HepG2 (cell line): Measurements from ENCODE around the gene RPL36. TPM values are rescaled to one million over a fixed set of nuclear protein-coding genes. Genes with fewer than 3 reads are reported as not detected.

Experiments
- ATAC-seq: fragments of 200-7000 bp; cut with Tn5 transposase; 3 replicates; pipeline ENCODE4 v1.9.1; 2020; ENCODE audit warnings: mild to moderate bottlenecking, moderate library complexity
- BruUV-seq: library from RNA; stranded (reverse); fragments of 400-500 nt; replicated peaks from 2 replicates; lab custom pipeline; 2021; lab: Mats Ljungman, UMichigan
- CTCF ChIA-PET: fragments of 300-600 bp; formaldehyde crosslinking; extraction: SDS; loops from one replicate; lab custom pipeline; 2021; ENCODE audit warnings: low total read pairs, inconsistent platforms, low intra/inter-chr PET ratio; lab: Yijun Ruan, JAX
- POLR2A ChIA-PET: fragments of 350-600 bp; sonication (Branson Sonifier 250); formaldehyde crosslinking; loops from one replicate; lab custom pipeline; 2020; ENCODE audit warnings: antibody characterized with exemption, inconsistent platforms; lab: Yijun Ruan, JAX
- DNase-seq: peaks from one replicate; pipeline ENCODE4 v3.0.0-alpha.2; 2015; ENCODE audit warnings: low spot score
- FAIRE-seq: peaks from 3 replicates; lab custom pipeline; 2011; peaks lifted over from hg19 to GRCh38; lab: Jason Lieb, UNC
- H2AFZ ChIP-seq: one replicate; pipeline ENCODE4 v1.6.1; 2011; ENCODE audit warnings: low read length, inconsistent platforms
- H3K27ac ChIP-seq: fragments of 300-600 bp; 3 replicates; pipeline ENCODE4 v1.8.0; 2011; ENCODE audit warnings: mixed run types, mild to moderate bottlenecking, mixed read lengths, low read length, inconsistent platforms; ENCODE audit not compliant: insufficient read depth; ENCODE audit errors: extremely low read length
- H3K27me3 ChIP-seq, 2 experiments: fragments of 200-600 bp in 1 of 2; 2 replicates in 1 of 2; 3 replicates in 1 of 2; pipeline versions ENCODE4 v1.6.0 to v1.8.0; 2011; ENCODE audit warnings: low read length in 2 of 2, mild to moderate bottlenecking in 2 of 2, moderate library complexity in 2 of 2, inconsistent platforms in 1 of 2; ENCODE audit not compliant: insufficient read depth in 2 of 2, control insufficient read depth in 1 of 2
- H3K36me3 ChIP-seq, 2 experiments: fragments of 200-600 bp in 1 of 2; replicated peaks in 1 of 2; 2 replicates in 1 of 2; 3 replicates in 1 of 2; pipeline versions ENCODE4 v1.5.1 to v1.8.0; 2011; ENCODE audit warnings: low read length in 2 of 2, inconsistent platforms in 1 of 2; ENCODE audit not compliant: insufficient read depth in 2 of 2, control insufficient read depth in 1 of 2
- H3K4me1 ChIP-seq: 2 replicates; pipeline ENCODE4 v1.5.1; 2012; ENCODE audit warnings: low read length, inconsistent platforms; ENCODE audit not compliant: insufficient read depth
- H3K4me2 ChIP-seq: 2 replicates; pipeline ENCODE4 v1.6.0; 2011; ENCODE audit warnings: low read depth, low read length, inconsistent platforms
- H3K4me3 ChIP-seq, 3 experiments: fragments of 200-600 bp in 1 of 3; sonication (generic), shearing (Covaris generic) in 1 of 3; replicated peaks in 1 of 3; 2 replicates each; pipeline ENCODE4 v1.5.1; 2011 to 2016; ENCODE audit warnings: low read length in 3 of 3, inconsistent platforms in 2 of 3, low read depth in 2 of 3, mild to moderate bottlenecking in 2 of 3, control low read depth in 1 of 3, mixed read lengths in 1 of 3; ENCODE audit not compliant: insufficient read depth in 1 of 3
- H3K79me2 ChIP-seq: one replicate; pipeline ENCODE4 v1.6.1; 2011; ENCODE audit warnings: low read length, inconsistent platforms; ENCODE audit not compliant: insufficient read depth
- H3K9ac ChIP-seq: 2 replicates; pipeline ENCODE4 v1.6.0; 2011; ENCODE audit warnings: mild to moderate bottlenecking, low read depth, low read length, inconsistent platforms; ENCODE audit not compliant: insufficient read depth
- H3K9me3 ChIP-seq: 2 replicates; pipeline ENCODE4 v1.5.1; 2012; ENCODE audit warnings: mild to moderate bottlenecking, low read length
- H4K20me1 ChIP-seq: 2 replicates; pipeline ENCODE4 v1.6.0; 2011; ENCODE audit warnings: inconsistent platforms, mild to moderate bottlenecking, low read length, moderate library complexity; ENCODE audit not compliant: insufficient read depth
- ZBTB20 ChIP-seq: sonication (generic); formaldehyde crosslinking; IDR thresholded peaks from 2 replicates; pipeline ENCODE4 v1.8.1; 2023; ENCODE audit warnings: missing genetic modification reagents, low read depth, mild to moderate bottlenecking, borderline replicate concordance
- ZNF619 ChIP-seq: sonication (generic); formaldehyde crosslinking; IDR thresholded peaks from 2 replicates; pipeline ENCODE4 v1.4.0; 2020; ENCODE audit warnings: mild to moderate bottlenecking, missing genetic modification reagents
- ZNF768 ChIP-seq: sonication (generic); formaldehyde crosslinking; IDR thresholded peaks from 2 replicates; pipeline ENCODE4 v1.4.0; 2020; ENCODE audit warnings: missing genetic modification reagents
- ZNF878 ChIP-seq: sonication (generic); formaldehyde crosslinking; IDR thresholded peaks from 2 replicates; pipeline ENCODE4 v1.8.1; 2023; ENCODE audit warnings: mild to moderate bottlenecking, missing genetic modification reagents, moderate library complexity
- WGBS: methylation state at CpG from one replicate; pipeline ENCODE4 v1.1.6; 2017; ENCODE audit warnings: low lambda C conversion rate; 5-methylcytosine and 5-hydroxymethylcytosine counted together
- in situ Hi-C: cut with HindIII; loops from 2 replicates; pipeline ENCODE4 v1.10.0; 2017; ENCODE audit warnings: low pct_unique_long_range_greater_than_20kb; ENCODE audit not compliant: extremely low pct_ligation_motif_present
- intact Hi-C: fragments of 100-400 bp; cut with micrococcal nuclease; formaldehyde crosslinking; loops from one replicate; pipeline ENCODE4 v1.10.0; 2022; ENCODE audit not compliant: unreplicated experiment
- polyA plus RNA-seq, 8 experiments: library from polyadenylated mRNA; depleted of rRNA in 3 of 8; stranded (reverse) in 7 of 8; unstranded in 1 of 8; fragments of >200 nt; fragmentation: Illumina TruSeq in 4 of 8; extraction: Trizol in 4 of 8; gene quantifications; 2 replicates each; pipeline versions ENCODE4 v1.2.1 to v1.2.3, GENCODE V29; 2011 to 2016; ENCODE audit warnings: low read depth in 4 of 8, missing spikeins in 1 of 8, mixed read lengths in 1 of 8; ENCODE audit not compliant: insufficient read depth in 1 of 8
- total RNA-seq, 5 experiments: library from RNA; depleted of rRNA; stranded (reverse); fragments of >200 nt; fragmentation: Illumina TruSeq; extraction: Trizol; gene quantifications; 2 replicates each; pipeline ENCODE4 v1.2.3, GENCODE V29; 2016; ENCODE audit warnings: low read depth in 1 of 5
- TF ChIP-seq, protein P1 (sequence below): sonication (generic); formaldehyde crosslinking; IDR thresholded peaks from 2 replicates; pipeline ENCODE4 v1.4.0; 2020; ENCODE audit warnings: missing genetic modification reagents
- TF ChIP-seq, protein P2 (sequence below): sonication (generic); formaldehyde crosslinking; IDR thresholded peaks from 2 replicates; pipeline ENCODE4 v1.8.1; 2022; ENCODE audit warnings: low read depth, mild to moderate bottlenecking, missing genetic modification reagents

RPL36 gene
- total and polyA plus RNA-seq, 2 of the 13 experiments (the other 11 are each of a cell fraction or from before 2014, with no cell fraction given), result 706 to 740 TPM

DNA sequence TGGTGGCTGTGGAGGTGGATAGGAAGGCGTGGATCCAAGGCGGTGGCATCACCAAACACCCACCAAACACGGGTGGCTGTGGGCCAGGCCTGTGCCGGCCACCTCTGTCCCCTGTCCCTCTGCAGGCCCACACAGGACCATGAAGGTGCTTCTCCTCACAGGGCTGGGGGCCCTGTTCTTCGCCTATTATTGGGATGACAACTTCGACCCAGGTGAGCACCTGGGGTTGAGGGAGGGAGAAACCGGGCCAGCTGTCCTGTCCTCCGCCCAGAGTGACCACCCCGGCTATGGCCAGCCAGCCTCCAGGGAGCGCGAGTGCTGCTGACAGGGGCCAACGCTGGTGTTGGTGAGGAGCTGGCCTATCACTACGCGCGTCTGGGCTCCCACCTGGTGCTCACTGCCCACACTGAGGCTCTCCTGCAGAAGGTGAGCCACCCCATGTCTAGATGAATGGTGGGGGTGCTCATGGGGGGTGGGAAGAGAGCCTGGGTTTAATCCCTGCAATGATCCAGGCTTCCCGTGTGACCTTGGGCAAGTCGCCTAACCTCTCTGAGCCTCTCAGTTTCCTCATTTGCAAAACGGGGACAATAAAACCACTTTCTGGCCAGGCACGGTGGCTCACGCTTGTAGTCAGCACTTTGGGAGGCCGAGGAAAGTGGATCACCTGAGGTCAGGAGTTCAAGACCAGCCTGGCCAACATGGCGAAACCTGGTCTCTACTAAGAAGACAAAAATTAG lies 5.2 kb upstream of the RPL36 start:
- Histone ChIP-seq H3K4me3 (no peak overlapping the region), H3K27me3 (no peaks in the 10 kb centered on the region; a peak in 1 of 5 replicates), H4K20me1 (no peaks in the 10 kb centered on the region), H3K4me1 (peaks cover 30% of the 10 kb centered on the region), H3K9ac (no peak overlapping the region), H3K4me2 (no peak overlapping the region), H3K9me3 (no peaks in the 10 kb centered on the region), H3K27ac (no peak overlapping the region), H3K36me3 (no peaks in the 10 kb centered on the region), H2AFZ (no peak overlapping the region), H3K79me2 (peaks cover 3% of the 10 kb centered on the region)
- intact Hi-C loops, result loop anchor here (5.0 kb wide), 1 partner anchor 138 kb away; no protein-coding TSS in a partner anchor
- DNase-seq, result no peak
- BruUV-seq, result no TSS peak
- CTCF ChIA-PET, result no interaction called here
- POLR2A ChIA-PET, result no interaction called here
- in situ Hi-C loops, result no loop called here
- TF ChIP-seq, protein P1, sequence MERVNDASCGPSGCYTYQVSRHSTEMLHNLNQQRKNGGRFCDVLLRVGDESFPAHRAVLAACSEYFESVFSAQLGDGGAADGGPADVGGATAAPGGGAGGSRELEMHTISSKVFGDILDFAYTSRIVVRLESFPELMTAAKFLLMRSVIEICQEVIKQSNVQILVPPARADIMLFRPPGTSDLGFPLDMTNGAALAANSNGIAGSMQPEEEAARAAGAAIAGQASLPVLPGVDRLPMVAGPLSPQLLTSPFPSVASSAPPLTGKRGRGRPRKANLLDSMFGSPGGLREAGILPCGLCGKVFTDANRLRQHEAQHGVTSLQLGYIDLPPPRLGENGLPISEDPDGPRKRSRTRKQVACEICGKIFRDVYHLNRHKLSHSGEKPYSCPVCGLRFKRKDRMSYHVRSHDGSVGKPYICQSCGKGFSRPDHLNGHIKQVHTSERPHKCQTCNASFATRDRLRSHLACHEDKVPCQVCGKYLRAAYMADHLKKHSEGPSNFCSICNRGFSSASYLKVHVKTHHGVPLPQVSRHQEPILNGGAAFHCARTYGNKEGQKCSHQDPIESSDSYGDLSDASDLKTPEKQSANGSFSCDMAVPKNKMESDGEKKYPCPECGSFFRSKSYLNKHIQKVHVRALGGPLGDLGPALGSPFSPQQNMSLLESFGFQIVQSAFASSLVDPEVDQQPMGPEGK (CRISPR knock-in tag), result no peak
- peak; percentile 83 for TF ChIP-seq ZNF768
- no peak for FAIRE-seq
- no peak for ATAC-seq
- WGBS, result 72% methylated on average over 11 of the region's 22 CpGs

DNA sequence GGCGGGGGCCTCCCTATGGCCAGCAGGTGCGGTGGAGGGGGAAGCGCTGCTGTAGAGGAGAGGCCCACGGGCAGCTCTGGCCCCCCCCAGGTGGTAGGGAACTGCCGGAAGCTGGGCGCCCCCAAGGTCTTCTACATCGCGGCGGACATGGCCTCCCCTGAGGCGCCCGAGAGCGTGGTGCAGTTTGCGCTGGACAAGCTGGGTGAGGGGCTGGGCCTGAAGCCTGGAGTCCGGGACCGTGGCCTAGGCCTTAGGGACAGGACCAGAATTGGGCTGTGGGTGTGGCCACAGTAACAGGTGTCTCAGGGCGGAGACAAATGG lies 3.8 kb upstream of the RPL36 start:
- POLR2A ChIA-PET, result interaction anchor here (0.8 to 2.2 kb wide), 6 partner anchors 29 to 142 kb away, joined by 3 to 21 read pairs (median 6); partner anchors contain the start of genes CATSPERD, LONP1, SAFB and SAFB2
- peak overlapping the region; percentile 66 to 81 (median 66); a peak in 5 of 6 replicates for H3K4me3 ChIP-seq
- H3K4me2 ChIP-seq, result peak overlapping the region; percentile 84
- H2AFZ ChIP-seq, result no peak overlapping the region
- no peaks in the 10 kb centered on the region; a peak in 1 of 5 replicates for H3K27me3 ChIP-seq
- H3K9ac ChIP-seq, result peak overlapping the region; percentile 64; the same call in 1 of the 2 replicates
- intact Hi-C loops, result loop anchor here (2.0 to 5.0 kb wide), 2 partner anchors 35 to 139 kb away; partner anchors contain the start of genes CATSPERD and LONP1
- peaks cover 12% of the 10 kb centered on the region for H3K79me2 ChIP-seq
- CTCF ChIA-PET, result no interaction called here
- no peaks in the 10 kb centered on the region for H3K36me3 ChIP-seq
- 78% methylated on average over 10 of the region's 16 CpGs for WGBS
- peak overlapping the region; percentile 72 for H3K27ac ChIP-seq
- in situ Hi-C loops, result no loop called here
- FAIRE-seq, result no peak
- H4K20me1 ChIP-seq, result peaks cover 11% of the 10 kb centered on the region; the same call in 1 of the 2 replicates
- no TSS peak for BruUV-seq
- peaks cover 26% of the 10 kb centered on the region for H3K4me1 ChIP-seq
- DNase-seq, result no peak
- ATAC-seq, result no peak
- no peaks in the 10 kb centered on the region for H3K9me3 ChIP-seq
- 0 out of 2 replicates have a peak, but pooled peaks have one; percentile 4 for TF ChIP-seq ZNF619 (CRISPR knock-in tag)
- no peak for TF ChIP-seq ZNF878 (CRISPR knock-in tag)
- TF ChIP-seq ZBTB20 (CRISPR knock-in tag), result 0 out of 2 replicates have a peak, but pooled peaks have one; percentile 56
- TF ChIP-seq, protein P2, sequence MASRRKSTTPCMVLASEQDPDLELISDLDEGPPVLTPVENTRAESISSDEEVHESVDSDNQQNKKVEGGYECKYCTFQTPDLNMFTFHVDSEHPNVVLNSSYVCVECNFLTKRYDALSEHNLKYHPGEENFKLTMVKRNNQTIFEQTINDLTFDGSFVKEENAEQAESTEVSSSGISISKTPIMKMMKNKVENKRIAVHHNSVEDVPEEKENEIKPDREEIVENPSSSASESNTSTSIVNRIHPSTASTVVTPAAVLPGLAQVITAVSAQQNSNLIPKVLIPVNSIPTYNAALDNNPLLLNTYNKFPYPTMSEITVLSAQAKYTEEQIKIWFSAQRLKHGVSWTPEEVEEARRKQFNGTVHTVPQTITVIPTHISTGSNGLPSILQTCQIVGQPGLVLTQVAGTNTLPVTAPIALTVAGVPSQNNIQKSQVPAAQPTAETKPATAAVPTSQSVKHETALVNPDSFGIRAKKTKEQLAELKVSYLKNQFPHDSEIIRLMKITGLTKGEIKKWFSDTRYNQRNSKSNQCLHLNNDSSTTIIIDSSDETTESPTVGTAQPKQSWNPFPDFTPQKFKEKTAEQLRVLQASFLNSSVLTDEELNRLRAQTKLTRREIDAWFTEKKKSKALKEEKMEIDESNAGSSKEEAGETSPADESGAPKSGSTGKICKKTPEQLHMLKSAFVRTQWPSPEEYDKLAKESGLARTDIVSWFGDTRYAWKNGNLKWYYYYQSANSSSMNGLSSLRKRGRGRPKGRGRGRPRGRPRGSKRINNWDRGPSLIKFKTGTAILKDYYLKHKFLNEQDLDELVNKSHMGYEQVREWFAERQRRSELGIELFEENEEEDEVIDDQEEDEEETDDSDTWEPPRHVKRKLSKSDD (CRISPR knock-in tag), result 0 out of 2 replicates have a peak, but pooled peaks have one; percentile 36
